Muscle of leg (tissue), 11 donors: ENCODE measurements around the gene OTOGL. TPM values are rescaled to one million over a fixed set of nuclear protein-coding genes. Genes with fewer than 3 reads are reported as not detected.
"Not testable (repeated sequence)": the region's sequence is repeated elsewhere in the genome, so short reads cannot be mapped to it uniquely, and the experiment has no call there.

Experiments used
- DNase-seq: peaks from one replicate; pipeline ENCODE4 v3.0.0; 2013
- H3K27ac ChIP-seq: one replicate; pipeline ENCODE4 v1.5.1; 2013; ENCODE audit warnings: mild to moderate bottlenecking, low read length, control low read depth
- H3K27me3 ChIP-seq: one replicate; pipeline ENCODE4 v1.6.1; 2013; ENCODE audit warnings: low read length; ENCODE audit not compliant: control insufficient read depth, insufficient read depth
- H3K36me3 ChIP-seq: one replicate; pipeline ENCODE4 v1.6.1; 2013; ENCODE audit warnings: low read length; ENCODE audit not compliant: control insufficient read depth, insufficient read depth
- H3K4me1 ChIP-seq: one replicate; pipeline ENCODE4 v1.6.1; 2013; ENCODE audit warnings: low read length; ENCODE audit not compliant: control insufficient read depth, insufficient read depth
- H3K4me3 ChIP-seq: one replicate; pipeline ENCODE4 v1.5.1; 2013; ENCODE audit warnings: low read length, control low read depth
- H3K9me3 ChIP-seq: replicated peaks from 2 replicates; pipeline ENCODE4 v1.6.1; 2013; ENCODE audit warnings: low read depth, low read length; ENCODE audit not compliant: control insufficient read depth
- WGBS: methylation state at CpG from one replicate; pipeline ENCODE4 v1.1.5; 2013; ENCODE audit warnings: missing lambda C conversion rate; ENCODE audit not compliant: insufficient coverage; 5-methylcytosine and 5-hydroxymethylcytosine counted together
- polyA plus RNA-seq, 8 donors: library from polyadenylated mRNA; unstranded; fragments of 120-200 nt; gene quantifications; one replicate each; pipeline versions ENCODE4 v1.2.1 to v1.2.3, GENCODE V29; 2013; ENCODE audit warnings: inconsistent platforms in 1 of 8, low replicate concordance in 1 of 8; ENCODE audit not compliant: insufficient read length in 8 of 8, insufficient read depth in 1 of 8
- total RNA-seq: library from RNA; stranded (reverse); fragments of 120-200 nt; gene quantifications from one replicate; pipeline ENCODE4 v1.2.4, GENCODE V29; 2013

Gene OTOGL
- total and polyA plus RNA-seq, 9 donors, result 0.16 to 0.47 (median 0.39) TPM

DNA sequence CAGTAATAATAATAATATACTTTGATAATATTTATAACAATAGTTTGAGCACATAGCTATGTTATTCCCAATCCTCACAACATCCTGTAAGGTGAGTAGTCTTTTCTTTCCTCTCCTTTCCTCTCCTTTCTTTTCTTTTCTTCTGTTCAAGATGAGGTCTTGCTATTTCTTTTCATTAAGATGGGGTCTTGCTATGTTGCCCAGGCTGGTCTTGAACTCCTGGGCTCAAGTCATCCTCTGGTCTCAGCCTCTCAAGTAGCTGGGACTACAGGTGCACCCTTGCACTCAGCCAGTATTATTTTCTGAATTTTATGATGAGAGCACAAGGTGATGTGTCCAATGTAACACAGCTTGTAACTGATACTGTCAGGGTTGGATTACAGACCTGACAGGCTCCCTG is 134.6 kb downstream of the OTOGL start:
- H3K36me3 ChIP-seq, result no peaks in the 10 kb centered on the region
- H3K9me3 ChIP-seq, result no peaks in the 10 kb centered on the region
- no peak overlapping the region for H3K4me3 ChIP-seq
- H3K27me3 ChIP-seq, result no peaks in the 10 kb centered on the region
- no peak for DNase-seq
- H3K4me1 ChIP-seq, result peaks cover 2% of the 10 kb centered on the region
- H3K27ac ChIP-seq, result no peak overlapping the region

DNA sequence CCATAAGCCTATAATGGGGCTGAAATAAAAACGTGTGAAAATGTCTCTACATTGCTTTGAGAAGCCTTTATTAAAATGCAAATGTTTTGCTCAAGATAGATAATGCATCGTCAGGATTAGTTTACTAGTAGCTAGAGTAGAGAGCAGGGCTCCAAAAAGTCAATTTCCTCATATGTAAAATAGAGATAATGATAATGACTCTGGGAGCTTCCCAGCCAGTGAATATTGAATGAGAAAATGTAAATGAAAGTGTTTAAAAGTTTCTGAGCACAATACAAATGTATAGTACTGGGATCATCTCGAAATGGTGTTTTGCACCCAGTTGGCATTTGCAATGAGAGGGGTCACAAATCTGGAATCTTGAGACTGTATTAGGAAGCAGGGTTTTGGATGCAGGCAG is 135.3 kb downstream of the OTOGL start:
- Histone ChIP-seq H3K27ac (no peak overlapping the region), H3K27me3 (no peaks in the 10 kb centered on the region), H3K9me3 (no peaks in the 10 kb centered on the region), H3K4me3 (no peak overlapping the region), H3K4me1 (no peaks in the 10 kb centered on the region), H3K36me3 (no peaks in the 10 kb centered on the region)
- DNase-seq, result no peak
- no CpG with 5 or more reads among the region's 3 CpGs for WGBS

DNA sequence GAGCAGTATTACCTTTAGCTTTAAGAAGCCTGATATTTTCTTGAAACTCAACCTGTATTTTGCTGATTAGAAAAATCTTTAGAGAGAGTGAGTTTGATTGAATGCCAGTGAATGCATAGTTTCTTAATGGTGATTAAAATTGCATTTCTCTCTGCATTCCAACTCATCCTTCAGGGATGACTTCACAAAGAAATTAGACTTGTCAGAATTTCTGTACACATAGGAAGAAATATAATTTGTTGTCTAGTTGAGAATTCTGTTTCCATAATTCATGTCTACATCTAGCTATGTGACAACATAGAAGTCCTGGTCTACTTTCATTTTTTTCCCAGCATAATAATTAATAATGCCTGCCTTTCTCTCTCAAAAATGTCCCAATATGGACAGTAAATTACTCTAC is 136.6 kb downstream of the OTOGL start:
- H3K36me3 ChIP-seq, result no peaks in the 10 kb centered on the region
- H3K9me3 ChIP-seq, result no peaks in the 10 kb centered on the region
- no peak overlapping the region for H3K27ac ChIP-seq
- no peak overlapping the region for H3K4me3 ChIP-seq
- H3K27me3 ChIP-seq, result no peaks in the 10 kb centered on the region
- no peak for DNase-seq
- H3K4me1 ChIP-seq, result no peaks in the 10 kb centered on the region

DNA sequence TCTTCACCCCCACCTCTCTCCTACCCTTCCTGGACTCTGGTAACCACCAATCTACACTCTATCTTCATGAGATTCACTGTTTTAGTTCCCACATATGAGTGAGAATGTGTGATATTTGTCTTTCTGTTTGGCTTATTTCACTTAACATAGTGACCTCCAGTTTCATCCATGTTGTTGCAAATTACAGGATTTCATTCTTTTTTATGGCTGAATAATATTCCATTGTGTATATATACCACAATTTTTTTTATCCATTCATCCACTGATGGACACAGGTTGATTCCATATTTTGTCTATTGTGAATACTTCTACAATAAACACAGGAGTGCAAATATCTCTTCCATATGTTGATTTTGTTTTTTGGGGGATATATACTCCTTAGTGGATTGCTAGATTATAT is 140.5 kb downstream of the OTOGL start:
- no peaks in the 10 kb centered on the region for H3K27me3 ChIP-seq
- DNase-seq, result no peak
- peaks cover 2% of the 10 kb centered on the region for H3K4me1 ChIP-seq
- H3K9me3 ChIP-seq, result no peaks in the 10 kb centered on the region
- H3K36me3 ChIP-seq, result no peaks in the 10 kb centered on the region
- H3K4me3 ChIP-seq, result no peak overlapping the region
- no peak overlapping the region for H3K27ac ChIP-seq

DNA sequence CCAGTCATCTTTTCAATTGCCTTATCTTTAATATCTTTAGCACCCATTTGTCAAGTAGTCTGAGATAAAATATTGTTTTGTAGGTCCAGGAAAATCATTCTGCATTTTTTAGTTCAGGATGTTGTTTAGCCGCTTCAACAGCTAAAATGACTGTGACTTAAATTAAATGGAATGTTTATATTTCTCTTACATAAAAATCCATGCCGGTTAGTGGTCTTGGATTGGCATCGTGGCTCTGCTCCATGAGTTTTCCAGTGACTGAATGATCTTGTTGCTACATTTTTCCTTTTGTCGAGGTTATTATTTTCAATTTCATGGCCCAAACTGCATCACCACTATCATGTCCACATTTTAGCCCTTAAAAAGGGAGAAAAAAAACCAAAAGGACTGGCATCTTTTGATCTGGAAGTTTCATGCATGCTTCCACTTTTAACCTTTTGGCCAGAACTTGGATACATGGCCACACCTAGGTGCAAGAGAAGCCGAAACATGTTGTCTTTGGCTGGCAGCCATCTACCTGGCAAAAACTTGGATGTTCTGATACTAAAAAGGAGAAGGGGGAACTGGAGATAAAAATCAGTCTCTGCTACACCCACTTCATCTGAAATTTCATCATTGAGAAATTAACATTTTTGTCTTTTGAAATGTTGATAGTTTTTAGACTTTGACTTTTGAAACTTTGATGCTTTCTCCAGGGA is 142.4 kb downstream of the OTOGL start:
- DNase-seq, result no peak
- no peaks in the 10 kb centered on the region for H3K36me3 ChIP-seq
- no peaks in the 10 kb centered on the region for H3K9me3 ChIP-seq
- H3K4me1 ChIP-seq, result peaks cover 2% of the 10 kb centered on the region
- H3K4me3 ChIP-seq, result no peak overlapping the region
- WGBS, result no CpG with 5 or more reads among the region's 5 CpGs
- no peaks in the 10 kb centered on the region for H3K27me3 ChIP-seq
- H3K27ac ChIP-seq, result no peak overlapping the region

DNA sequence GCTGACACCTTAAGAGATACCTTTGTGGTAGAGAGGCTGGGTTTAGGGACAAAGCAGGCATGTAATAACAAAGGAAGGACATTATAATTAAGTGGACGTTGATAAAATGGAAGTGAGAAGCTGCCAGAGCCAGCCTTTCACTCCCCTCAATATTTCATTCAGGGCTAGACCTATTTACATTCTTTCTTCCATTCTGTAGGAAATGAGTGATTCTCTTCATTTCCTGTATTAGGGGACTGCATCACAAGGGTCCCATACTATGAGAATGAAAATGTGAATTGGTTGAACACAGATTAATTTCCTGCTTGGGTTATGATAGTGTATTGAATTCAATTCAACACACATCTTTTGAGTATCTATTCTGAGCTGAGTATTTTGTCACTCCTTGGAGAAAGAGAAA is 143.0 kb downstream of the OTOGL start:
- DNase-seq, result no peak
- Histone ChIP-seq H3K36me3 (no peaks in the 10 kb centered on the region), H3K4me3 (no peak overlapping the region), H3K27ac (no peak overlapping the region), H3K4me1 (peaks cover 2% of the 10 kb centered on the region), H3K9me3 (no peaks in the 10 kb centered on the region), H3K27me3 (no peaks in the 10 kb centered on the region)
- no CpG with 5 or more reads among the region's 1 CpG for WGBS

DNA sequence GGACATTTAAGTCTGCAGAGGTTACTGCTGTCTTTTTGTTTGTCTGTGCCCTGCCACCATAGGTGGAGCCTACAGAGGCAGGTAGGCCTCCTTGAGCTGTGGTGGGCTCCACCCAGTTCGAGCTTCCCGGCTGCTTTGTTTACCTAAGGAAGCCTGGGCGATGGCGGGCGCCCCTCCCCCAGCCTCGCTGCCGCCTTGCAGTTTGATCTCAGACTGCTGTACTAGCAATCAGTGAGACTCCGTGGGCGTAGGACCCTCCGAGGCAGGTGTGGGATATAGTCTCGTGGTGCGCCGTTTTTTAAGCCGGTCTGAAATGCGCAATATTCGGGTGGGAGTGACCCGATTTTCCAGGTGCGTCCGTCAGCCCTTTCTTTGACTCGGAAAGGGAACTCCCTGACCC is 150.2 kb downstream of the OTOGL start:
- H3K9me3 ChIP-seq, H3K4me3 ChIP-seq, H3K27me3 ChIP-seq, DNase-seq, H3K27ac ChIP-seq, H3K36me3 ChIP-seq, H3K4me1 ChIP-seq: not testable (repeated sequence)
- WGBS, result 71% methylated on average over 15 of the region's 20 CpGs

DNA sequence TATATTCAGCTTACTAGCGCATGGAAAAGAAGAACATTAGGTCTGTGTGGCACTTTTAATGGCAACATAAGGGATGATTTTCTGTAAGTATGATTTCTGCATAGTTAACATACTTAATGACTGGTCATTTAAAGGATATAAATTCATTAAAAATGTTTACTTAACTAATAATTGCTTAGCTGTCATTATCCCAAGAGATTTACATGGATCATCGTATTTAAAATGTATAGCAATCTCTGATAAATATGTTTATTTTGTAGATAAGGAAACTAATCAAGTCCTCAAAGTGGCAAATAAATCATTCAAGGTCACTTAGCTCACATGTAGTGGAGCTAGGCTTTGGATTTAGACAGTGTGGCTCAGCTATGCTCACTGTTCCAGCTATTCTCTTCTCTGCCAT is 158.6 kb downstream of the OTOGL start:
- Histone ChIP-seq H3K27ac (no peak overlapping the region), H3K36me3 (no peaks in the 10 kb centered on the region), H3K27me3 (no peaks in the 10 kb centered on the region), H3K9me3 (no peaks in the 10 kb centered on the region), H3K4me1 (no peaks in the 10 kb centered on the region), H3K4me3 (no peak overlapping the region)
- WGBS, result no CpG with 5 or more reads among the region's 2 CpGs
- no peak for DNase-seq

DNA sequence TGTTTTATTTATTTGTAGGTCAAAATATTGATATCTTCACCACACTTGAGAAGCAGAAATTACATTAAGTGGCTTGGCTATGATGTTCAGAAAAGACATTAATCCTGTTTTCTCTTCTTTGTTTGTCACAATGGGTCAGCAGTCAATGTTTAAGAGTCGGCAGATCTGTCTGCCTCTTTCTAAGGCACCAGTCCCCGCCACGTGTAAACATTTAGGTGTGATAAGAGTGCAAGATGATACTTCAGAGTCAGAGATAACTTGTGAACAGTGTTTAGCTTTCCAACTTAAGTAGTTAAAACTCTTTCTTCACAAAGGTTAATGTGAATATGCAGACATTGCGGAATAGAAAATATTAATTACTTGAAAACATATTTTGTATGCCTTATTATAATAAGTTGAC is 160.9 kb downstream of the OTOGL start:
- WGBS, result no CpG with 5 or more reads among the region's 4 CpGs
- Histone ChIP-seq H3K27me3 (no peaks in the 10 kb centered on the region), H3K36me3 (no peaks in the 10 kb centered on the region), H3K9me3 (no peaks in the 10 kb centered on the region), H3K4me1 (no peaks in the 10 kb centered on the region), H3K4me3 (no peak overlapping the region), H3K27ac (no peak overlapping the region)
- no peak for DNase-seq

DNA sequence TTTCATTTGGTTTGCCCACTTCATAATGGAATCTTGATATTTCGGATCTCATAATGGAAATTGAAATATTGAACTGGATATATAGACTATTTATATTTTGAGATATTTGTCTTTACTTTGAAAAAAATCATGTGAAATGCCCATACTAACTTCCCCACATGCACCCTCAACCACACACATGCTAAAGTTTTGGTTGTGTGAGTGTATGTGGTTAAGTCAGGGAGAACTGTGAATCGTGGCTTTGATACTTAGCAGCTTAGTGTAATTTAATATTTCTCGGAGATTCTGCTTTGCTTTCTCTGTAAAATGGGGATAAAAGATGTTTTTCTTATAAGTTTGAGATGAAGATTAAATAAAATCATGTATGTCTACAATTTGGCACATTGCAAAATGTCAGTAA is 162.1 kb downstream of the OTOGL start:
- DNase-seq, result no peak
- Histone ChIP-seq H3K27me3 (no peaks in the 10 kb centered on the region), H3K4me1 (no peaks in the 10 kb centered on the region), H3K4me3 (no peak overlapping the region), H3K9me3 (no peaks in the 10 kb centered on the region), H3K36me3 (no peaks in the 10 kb centered on the region), H3K27ac (no peak overlapping the region)
- WGBS, result no CpG with 5 or more reads among the region's 3 CpGs

DNA sequence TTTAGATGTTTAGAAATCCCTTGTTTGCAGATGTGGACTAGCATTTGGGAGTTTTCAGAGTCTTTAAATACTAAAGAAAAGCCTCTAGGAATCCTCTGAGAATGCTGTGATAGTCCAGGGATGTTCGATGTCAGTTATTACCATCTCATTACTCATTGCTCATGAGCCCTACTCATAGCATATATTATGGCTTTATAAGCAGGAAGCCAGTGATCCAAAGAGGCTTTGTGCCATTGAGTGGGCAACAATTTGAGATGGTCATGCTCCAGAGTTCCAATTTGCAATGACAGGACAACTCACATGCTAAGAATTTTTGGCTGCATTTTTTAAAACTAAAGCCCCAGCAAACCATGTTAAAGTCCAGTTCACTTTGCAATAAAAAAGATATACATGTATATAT is 163.0 kb downstream of the OTOGL start:
- Histone ChIP-seq H3K36me3 (no peaks in the 10 kb centered on the region), H3K27ac (no peak overlapping the region), H3K9me3 (no peaks in the 10 kb centered on the region), H3K27me3 (no peaks in the 10 kb centered on the region), H3K4me3 (no peak overlapping the region), H3K4me1 (no peaks in the 10 kb centered on the region)
- DNase-seq, result peak; percentile 48
- WGBS, result no CpG with 5 or more reads among the region's 1 CpG
